GM23338 (cell line): Measurements from ENCODE around the gene SH2D2A. TPM values are rescaled to one million over a fixed set of nuclear protein-coding genes. Genes with fewer than 3 reads are reported as not detected.

Source experiments
- ATAC-seq: fragments of 200-7000 bp; cut with Tn5 transposase; 3 replicates; pipeline ENCODE4 v1.9.1; 2020
- DNase-seq: peaks from one replicate; pipeline ENCODE4 v3.0.0-alpha.2; 2015; ENCODE audit warnings: low spot score
- H2AFZ ChIP-seq: fragments of 200-600 bp; sonication (generic); 2 replicates; pipeline ENCODE4 v1.8.0; 2016; ENCODE audit warnings: antibody characterized with exemption, mild to moderate bottlenecking, moderate library complexity
- H3F3A ChIP-seq: fragments of 200-600 bp; sonication (generic); replicated peaks from 2 replicates; pipeline ENCODE4 v1.8.0; 2017; ENCODE audit warnings: antibody characterized with exemption, mixed run types, low read depth
- H3K27ac ChIP-seq: fragments of 200-600 bp; sonication (generic); 2 replicates; pipeline ENCODE4 v1.6.1; 2016; ENCODE audit warnings: low read depth
- H3K27me3 ChIP-seq: fragments of 200-600 bp; sonication (generic); 2 replicates; pipeline ENCODE4 v1.8.0; 2016; ENCODE audit warnings: mild to moderate bottlenecking, mixed run types, moderate library complexity; ENCODE audit not compliant: insufficient read depth
- H3K36me3 ChIP-seq: fragments of 200-600 bp; sonication (generic); 2 replicates; pipeline ENCODE4 v1.8.0; 2016; ENCODE audit warnings: mild to moderate bottlenecking; ENCODE audit not compliant: insufficient read depth
- H3K4me1 ChIP-seq: fragments of 200-600 bp; sonication (generic); 2 replicates; pipeline ENCODE4 v1.8.0; 2016; ENCODE audit warnings: mild to moderate bottlenecking, moderate library complexity; ENCODE audit not compliant: insufficient read depth
- H3K4me2 ChIP-seq: fragments of 200-600 bp; sonication (generic); 2 replicates; pipeline ENCODE4 v1.7.1; 2017; ENCODE audit warnings: mixed run types
- H3K4me3 ChIP-seq: fragments of 200-600 bp; sonication (generic); 2 replicates; pipeline ENCODE4 v1.6.1; 2016; ENCODE audit warnings: mixed run types
- H3K79me2 ChIP-seq: fragments of 200-600 bp; sonication (generic); replicated peaks from 2 replicates; pipeline ENCODE4 v1.8.0; 2017; ENCODE audit warnings: mild to moderate bottlenecking; ENCODE audit not compliant: insufficient read depth
- H3K9me2 ChIP-seq: fragments of 200-600 bp; sonication (generic); 2 replicates; pipeline ENCODE4 v1.8.0; 2017; ENCODE audit not compliant: insufficient read depth
- H4K20me1 ChIP-seq: fragments of 200-600 bp; sonication (generic); replicated peaks from 2 replicates; pipeline ENCODE4 v1.8.0; 2017; ENCODE audit warnings: mild to moderate bottlenecking; ENCODE audit not compliant: insufficient read depth
- H3K27ac Mint-ChIP-seq: 2 replicates; pipeline ENCODE4 v1.8.0; 2020; ENCODE audit warnings: inconsistent platforms, mild to moderate bottlenecking, moderate library complexity, mixed read lengths
- H3K27me3 Mint-ChIP-seq: 3 replicates; pipeline ENCODE4 v1.8.0; 2022; ENCODE audit warnings: low read depth, mild to moderate bottlenecking, moderate library complexity, mixed read lengths, inconsistent platforms; ENCODE audit not compliant: insufficient read depth, poor library complexity
- H3K36me3 Mint-ChIP-seq: 3 replicates; pipeline ENCODE4 v1.8.0; 2021; ENCODE audit warnings: low read depth, mild to moderate bottlenecking, inconsistent platforms, moderate library complexity, mixed read lengths
- H3K4me1 Mint-ChIP-seq: 3 replicates; pipeline ENCODE4 v1.8.0; 2020; ENCODE audit warnings: mild to moderate bottlenecking, inconsistent platforms, mixed read lengths
- H3K4me3 Mint-ChIP-seq: 3 replicates; pipeline ENCODE4 v1.8.0; 2021; ENCODE audit warnings: moderate library complexity, mild to moderate bottlenecking, inconsistent platforms, mixed read lengths
- H3K9me3 Mint-ChIP-seq: 3 replicates; pipeline ENCODE4 v1.8.0; 2020; ENCODE audit warnings: moderate library complexity, mild to moderate bottlenecking, inconsistent platforms, mixed read lengths
- CREB1 ChIP-seq: fragments of 250-450 bp; sonication (Bioruptor Pico); IDR thresholded peaks from 2 replicates; pipeline ENCODE4 v1.5.0; 2020; ENCODE audit warnings: low read depth, mild to moderate bottlenecking, moderate library complexity
- CTCF ChIP-seq, 2 experiments: fragments of 200-600 bp in 1 of 2; sonication (generic) in 1 of 2; conservative IDR thresholded peaks; 2 replicates each; pipeline versions ENCODE4 v1.5.1 to v1.6.1; 2016 to 2017; ENCODE audit warnings: antibody characterized with exemption in 2 of 2, low read depth in 2 of 2, mild to moderate bottlenecking in 2 of 2, moderate library complexity in 1 of 2
- ETS1 ChIP-seq: IDR thresholded peaks from 2 replicates; pipeline ENCODE4 v1.6.1; 2016; ENCODE audit warnings: antibody characterized with exemption
- EZH2 ChIP-seq: fragments of 200-600 bp; sonication (generic); IDR thresholded peaks from one replicate; pipeline ENCODE4 v1.8.0; 2017; ENCODE audit warnings: antibody characterized with exemption, mild to moderate bottlenecking, low read depth; ENCODE audit not compliant: unreplicated experiment
- EZH2phosphoT487 ChIP-seq: fragments of 200-600 bp; sonication (generic); IDR thresholded peaks from one replicate; pipeline ENCODE4 v1.8.1; 2018; ENCODE audit warnings: antibody characterized with exemption; ENCODE audit not compliant: unreplicated experiment
- JUNB ChIP-seq: IDR thresholded peaks from one replicate; pipeline ENCODE4 v1.6.1; 2016; ENCODE audit warnings: antibody characterized with exemption; ENCODE audit not compliant: unreplicated experiment
- NANOG ChIP-seq: IDR thresholded peaks from 2 replicates; pipeline ENCODE4 v1.6.1; 2016; ENCODE audit warnings: antibody characterized with exemption, borderline replicate concordance
- POLR2AphosphoS5 ChIP-seq: IDR thresholded peaks from 2 replicates; pipeline ENCODE4 v1.6.1; 2016; ENCODE audit warnings: antibody characterized with exemption, low read depth
- REST ChIP-seq: IDR thresholded peaks from one replicate; pipeline ENCODE4 v1.6.1; 2018; ENCODE audit warnings: antibody characterized with exemption; ENCODE audit not compliant: unreplicated experiment
- STAT1 ChIP-seq: IDR thresholded peaks from one replicate; pipeline ENCODE4 v1.6.1; 2016; ENCODE audit warnings: antibody characterized with exemption; ENCODE audit not compliant: unreplicated experiment
- ZNF114 ChIP-seq: fragments of 250-450 bp; sonication (Bioruptor Pico); IDR thresholded peaks from 2 replicates; pipeline ENCODE4 v1.5.0; 2020; ENCODE audit warnings: mild to moderate bottlenecking, moderate library complexity
- ZNF331 ChIP-seq: fragments of 250-450 bp; sonication (Bioruptor Pico); IDR thresholded peaks from 2 replicates; pipeline ENCODE4 v1.5.0; 2020; ENCODE audit warnings: low read depth, mild to moderate bottlenecking, moderate library complexity
- polyA plus RNA-seq: library from polyadenylated mRNA; unstranded; fragments of >200 nt; fragmentation: Nextera tagmentation; extraction: Ambion mirVana; gene quantifications from 2 replicates; pipeline ENCODE4 v1.2.1, GENCODE V29; 2016
- total RNA-seq: library from RNA; depleted of rRNA; stranded (reverse); fragments of >200 nt; shearing (Covaris generic); gene quantifications from 2 replicates; pipeline ENCODE4 v1.2.3, GENCODE V29; 2014
- TF ChIP-seq, protein P1 (sequence below): fragments of 250-450 bp; sonication (Bioruptor Pico); IDR thresholded peaks from 2 replicates; pipeline ENCODE4 v1.5.0; 2020; ENCODE audit warnings: mild to moderate bottlenecking, moderate library complexity

SH2D2A gene
- total and polyA plus RNA-seq, 2 experiments from 2014 or later = 5.5 to 11.5 TPM

- Mint-ChIP-seq H3K4me1 (no peaks in the 10 kb centered on the region), H3K27me3 (peaks cover 4% of the 10 kb centered on the region), H3K4me3 (no peak overlapping the region), H3K27ac (no peak overlapping the region), H3K9me3 (no peaks in the 10 kb centered on the region), H3K36me3 (peaks cover 71% of the 10 kb centered on the region)
- Histone ChIP-seq H3K4me1 (no peaks in the 10 kb centered on the region), H3K36me3 (peaks cover 38% of the 10 kb centered on the region), H3F3A (peaks cover 13% of the 10 kb centered on the region; the same call in 1 of the 2 replicates), H4K20me1 (peaks cover 51% of the 10 kb centered on the region), H3K27ac (no peak overlapping the region), H3K9me2 (no peaks in the 10 kb centered on the region), H2AFZ (no peak overlapping the region), H3K79me2 (peaks cover 24% of the 10 kb centered on the region), H3K27me3 (no peaks in the 10 kb centered on the region), H3K4me3 (no peak overlapping the region), H3K4me2 (no peak overlapping the region)
- TF ChIP-seq ZNF114 (CRISPR knock-in tag) (no peak), CREB1 (CRISPR knock-in tag) (no peak), ZNF331 (CRISPR knock-in tag) (no peak), NANOG (no peak), CTCF (conservative IDR thresholded peaks at IDR 0.05; ENCODE audit: low read depth in 2 of 2) (no peak), REST (no peak), POLR2AphosphoS5 (no peak), ETS1 (no peak), JUNB (no peak), EZH2 (no peak), STAT1 (no peak), EZH2phosphoT487 (no peak)
- TF ChIP-seq, protein P1, sequence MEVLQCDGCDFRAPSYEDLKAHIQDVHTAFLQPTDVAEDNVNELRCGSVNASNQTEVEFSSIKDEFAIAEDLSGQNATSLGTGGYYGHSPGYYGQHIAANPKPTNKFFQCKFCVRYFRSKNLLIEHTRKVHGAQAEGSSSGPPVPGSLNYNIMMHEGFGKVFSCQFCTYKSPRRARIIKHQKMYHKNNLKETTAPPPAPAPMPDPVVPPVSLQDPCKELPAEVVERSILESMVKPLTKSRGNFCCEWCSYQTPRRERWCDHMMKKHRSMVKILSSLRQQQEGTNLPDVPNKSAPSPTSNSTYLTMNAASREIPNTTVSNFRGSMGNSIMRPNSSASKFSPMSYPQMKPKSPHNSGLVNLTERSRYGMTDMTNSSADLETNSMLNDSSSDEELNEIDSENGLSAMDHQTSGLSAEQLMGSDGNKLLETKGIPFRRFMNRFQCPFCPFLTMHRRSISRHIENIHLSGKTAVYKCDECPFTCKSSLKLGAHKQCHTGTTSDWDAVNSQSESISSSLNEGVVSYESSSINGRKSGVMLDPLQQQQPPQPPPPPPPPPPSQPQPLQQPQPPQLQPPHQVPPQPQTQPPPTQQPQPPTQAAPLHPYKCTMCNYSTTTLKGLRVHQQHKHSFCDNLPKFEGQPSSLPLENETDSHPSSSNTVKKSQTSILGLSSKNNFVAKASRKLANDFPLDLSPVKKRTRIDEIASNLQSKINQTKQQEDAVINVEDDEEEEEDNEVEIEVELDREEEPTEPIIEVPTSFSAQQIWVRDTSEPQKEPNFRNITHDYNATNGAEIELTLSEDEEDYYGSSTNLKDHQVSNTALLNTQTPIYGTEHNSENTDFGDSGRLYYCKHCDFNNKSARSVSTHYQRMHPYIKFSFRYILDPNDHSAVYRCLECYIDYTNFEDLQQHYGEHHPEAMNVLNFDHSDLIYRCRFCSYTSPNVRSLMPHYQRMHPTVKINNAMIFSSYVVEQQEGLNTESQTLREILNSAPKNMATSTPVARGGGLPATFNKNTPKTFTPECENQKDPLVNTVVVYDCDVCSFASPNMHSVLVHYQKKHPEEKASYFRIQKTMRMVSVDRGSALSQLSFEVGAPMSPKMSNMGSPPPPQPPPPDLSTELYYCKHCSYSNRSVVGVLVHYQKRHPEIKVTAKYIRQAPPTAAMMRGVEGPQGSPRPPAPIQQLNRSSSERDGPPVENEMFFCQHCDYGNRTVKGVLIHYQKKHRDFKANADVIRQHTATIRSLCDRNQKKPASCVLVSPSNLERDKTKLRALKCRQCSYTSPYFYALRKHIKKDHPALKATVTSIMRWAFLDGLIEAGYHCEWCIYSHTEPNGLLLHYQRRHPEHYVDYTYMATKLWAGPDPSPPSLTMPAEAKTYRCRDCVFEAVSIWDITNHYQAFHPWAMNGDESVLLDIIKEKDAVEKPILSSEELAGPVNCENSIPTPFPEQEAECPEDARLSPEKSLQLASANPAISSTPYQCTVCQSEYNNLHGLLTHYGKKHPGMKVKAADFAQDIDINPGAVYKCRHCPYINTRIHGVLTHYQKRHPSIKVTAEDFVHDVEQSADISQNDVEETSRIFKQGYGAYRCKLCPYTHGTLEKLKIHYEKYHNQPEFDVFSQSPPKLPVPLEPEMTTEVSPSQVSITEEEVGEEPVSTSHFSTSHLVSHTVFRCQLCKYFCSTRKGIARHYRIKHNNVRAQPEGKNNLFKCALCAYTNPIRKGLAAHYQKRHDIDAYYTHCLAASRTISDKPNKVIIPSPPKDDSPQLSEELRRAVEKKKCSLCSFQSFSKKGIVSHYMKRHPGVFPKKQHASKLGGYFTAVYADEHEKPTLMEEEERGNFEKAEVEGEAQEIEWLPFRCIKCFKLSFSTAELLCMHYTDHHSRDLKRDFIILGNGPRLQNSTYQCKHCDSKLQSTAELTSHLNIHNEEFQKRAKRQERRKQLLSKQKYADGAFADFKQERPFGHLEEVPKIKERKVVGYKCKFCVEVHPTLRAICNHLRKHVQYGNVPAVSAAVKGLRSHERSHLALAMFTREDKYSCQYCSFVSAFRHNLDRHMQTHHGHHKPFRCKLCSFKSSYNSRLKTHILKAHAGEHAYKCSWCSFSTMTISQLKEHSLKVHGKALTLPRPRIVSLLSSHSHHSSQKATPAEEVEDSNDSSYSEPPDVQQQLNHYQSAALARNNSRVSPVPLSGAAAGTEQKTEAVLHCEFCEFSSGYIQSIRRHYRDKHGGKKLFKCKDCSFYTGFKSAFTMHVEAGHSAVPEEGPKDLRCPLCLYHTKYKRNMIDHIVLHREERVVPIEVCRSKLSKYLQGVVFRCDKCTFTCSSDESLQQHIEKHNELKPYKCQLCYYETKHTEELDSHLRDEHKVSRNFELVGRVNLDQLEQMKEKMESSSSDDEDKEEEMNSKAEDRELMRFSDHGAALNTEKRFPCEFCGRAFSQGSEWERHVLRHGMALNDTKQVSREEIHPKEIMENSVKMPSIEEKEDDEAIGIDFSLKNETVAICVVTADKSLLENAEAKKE (CRISPR knock-in tag) = no peak
- ATAC-seq = no peak
- DNase-seq = no peak
These were observed 28.5 kb downstream of the SH2D2A start for GRCh38 chr1:156788136-156788535.
